Heart left ventricle (tissue), 13 donors: ENCODE measurements around the gene CPNE8.

Experiments used
- CTCF ChIP-seq, 12 donors: fragments of 200-600 bp; sonication (generic) in 4 of 12; IDR thresholded peaks; one replicate each; pipeline versions ENCODE4 v1.5.0 to v1.8.0; 2018 to 2022; ENCODE audit warnings: antibody characterized with exemption in 12 of 12, mild to moderate bottlenecking in 5 of 12
- POLR2A ChIP-seq, 2 donors: fragments of 450-650 bp; IDR thresholded peaks; one replicate each; pipeline ENCODE4 v1.6.1; 2017; ENCODE audit warnings: antibody characterized with exemption in 2 of 2, mild to moderate bottlenecking in 2 of 2, moderate library complexity in 2 of 2
- donor health status: ischemic (EF 13 %, LVEDD 7.1; RV severe dilation, severe dysfunction).
- donor health status: DM: no; HTN: yes; CAD: no.
- donor health status: DM: no; HTN: no; CAD: no.
- donor health status: ischemic (EF 25% LVEDD 6.9; RV normal size, moderate dysfunction).
- donor health status: ischemic (EF 25% LVEDD 5.7; RV mildly dilated, moderate dysfunction).
- donor health status: ischemic (EF 35%, LVEDD 5.7; RV mildly dilated, moderate dysfunction).
- donor health status: nonischemic (EF 11% LVEDD 7.7; RV severe dilation, severe dysfunction).
- donor health status: DM: yes; HTN: yes; CAD: no.
- donor health status: PGD.
- donor health status: ischemic (EF 29% LVEDD 5.4; RV normal size, mild dysfunction).
- donor health status: nonischemic (EF 23%, LVEDD 6.1; RV moderate dilation, normal function).

GRCh38 chr12:38850461-38850860 is 54.9 kb downstream of the CPNE8 start:
- TF ChIP-seq POLR2A (IDR thresholded peaks at IDR 0.05): no peak
- TF ChIP-seq CTCF (IDR thresholded peaks at IDR 0.05): no peak
